HepG2 (cell line): ENCODE data around the gene PURB. TPM values are rescaled to one million over a fixed set of nuclear protein-coding genes. Genes with fewer than 3 reads are reported as not detected.

Experiments used
- HNRNPK ChIP-seq: fragments of 200-400 bp; formaldehyde crosslinking; IDR thresholded peaks from 2 replicates; pipeline ENCODE4 v1.6.1; 2018; ENCODE audit warnings: low read length, low read depth, moderate library complexity, mild to moderate bottlenecking; ENCODE audit not compliant: poor library complexity, severe bottlenecking
- JARID2 ChIP-seq: sonication (generic); formaldehyde crosslinking; IDR thresholded peaks from 2 replicates; pipeline ENCODE4 v1.8.1; 2023; ENCODE audit warnings: missing genetic modification reagents, inconsistent platforms; ENCODE audit not compliant: insufficient replicate concordance
- KDM2A ChIP-seq: sonication (generic); formaldehyde crosslinking; IDR thresholded peaks from 2 replicates; pipeline ENCODE4 v1.4.0; 2020; ENCODE audit warnings: low read depth, missing genetic modification reagents, borderline replicate concordance
- KIAA2018 ChIP-seq: sonication (generic); formaldehyde crosslinking; IDR thresholded peaks from 2 replicates; pipeline ENCODE4 v1.5.0; 2020; ENCODE audit warnings: mild to moderate bottlenecking, missing genetic modification reagents, borderline replicate concordance
- NFKBIZ ChIP-seq: IDR thresholded peaks from 2 replicates; pipeline ENCODE4 v1.6.1; 2018; ENCODE audit warnings: missing genetic modification reagents, missing compliant biosample characterization
- SALL1 ChIP-seq: sonication (generic); formaldehyde crosslinking; IDR thresholded peaks from 2 replicates; pipeline ENCODE4 v1.8.0; 2022; ENCODE audit warnings: mild to moderate bottlenecking, missing genetic modification reagents
- SIN3A ChIP-seq: IDR thresholded peaks from 2 replicates; pipeline ENCODE4 v1.6.1; 2011; ENCODE audit warnings: low read depth, mild to moderate bottlenecking, control low read depth, low read length, borderline replicate concordance
- TEF ChIP-seq: sonication (generic); formaldehyde crosslinking; IDR thresholded peaks from 2 replicates; pipeline ENCODE4 v1.5.0; 2020; ENCODE audit warnings: missing genetic modification reagents
- TMF1 ChIP-seq: sonication (generic); formaldehyde crosslinking; IDR thresholded peaks from 2 replicates; pipeline ENCODE4 v1.8.1; 2022; ENCODE audit warnings: low read depth, missing genetic modification reagents
- ZFP90 ChIP-seq: sonication (generic); formaldehyde crosslinking; IDR thresholded peaks from 2 replicates; pipeline ENCODE4 v1.8.0; 2022; ENCODE audit warnings: missing genetic modification reagents, mild to moderate bottlenecking, inconsistent platforms, borderline replicate concordance
- ZNF335 ChIP-seq: sonication (generic); formaldehyde crosslinking; IDR thresholded peaks from 2 replicates; pipeline ENCODE4 v1.4.0; 2020; ENCODE audit warnings: missing genetic modification reagents
- ZNF546 ChIP-seq: sonication (generic); formaldehyde crosslinking; conservative IDR thresholded peaks from 2 replicates; pipeline ENCODE4 v1.8.1; 2023; ENCODE audit warnings: mild to moderate bottlenecking, missing genetic modification reagents
- polyA plus RNA-seq, 8 experiments: library from polyadenylated mRNA; depleted of rRNA in 3 of 8; stranded (reverse) in 7 of 8; unstranded in 1 of 8; fragments of >200 nt; fragmentation: Illumina TruSeq in 4 of 8; extraction: Trizol in 4 of 8; gene quantifications; 2 replicates each; pipeline versions ENCODE4 v1.2.1 to v1.2.3, GENCODE V29; 2011 to 2016; ENCODE audit warnings: low read depth in 4 of 8, missing spikeins in 1 of 8, mixed read lengths in 1 of 8; ENCODE audit not compliant: insufficient read depth in 1 of 8
- total RNA-seq, 5 experiments: library from RNA; depleted of rRNA; stranded (reverse); fragments of >200 nt; fragmentation: Illumina TruSeq; extraction: Trizol; gene quantifications; 2 replicates each; pipeline ENCODE4 v1.2.3, GENCODE V29; 2016; ENCODE audit warnings: low read depth in 1 of 5
- TF ChIP-seq, protein P1 (sequence below): sonication (generic); formaldehyde crosslinking; IDR thresholded peaks from 2 replicates; pipeline ENCODE4 v1.4.0; 2020; ENCODE audit warnings: missing genetic modification reagents, borderline replicate concordance
- TF ChIP-seq, protein P2 (sequence below): sonication (generic); formaldehyde crosslinking; IDR thresholded peaks from 2 replicates; pipeline ENCODE4 v1.5.0; 2020; ENCODE audit warnings: mild to moderate bottlenecking, missing genetic modification reagents

The PURB gene
- total and polyA plus RNA-seq, 2 of the 13 experiments (the other 11 are each of a cell fraction or from before 2014, with no cell fraction given) = 2.3 to 4.3 TPM

- no peak for TF ChIP-seq KIAA2018 (CRISPR knock-in tag)
- no peak for TF ChIP-seq HNRNPK
- no peak for TF ChIP-seq TMF1 (CRISPR knock-in tag)
- TF ChIP-seq ZNF546 (CRISPR knock-in tag) = peak; percentile 81; the same call in 1 of the 2 replicates
- TF ChIP-seq, protein P1, sequence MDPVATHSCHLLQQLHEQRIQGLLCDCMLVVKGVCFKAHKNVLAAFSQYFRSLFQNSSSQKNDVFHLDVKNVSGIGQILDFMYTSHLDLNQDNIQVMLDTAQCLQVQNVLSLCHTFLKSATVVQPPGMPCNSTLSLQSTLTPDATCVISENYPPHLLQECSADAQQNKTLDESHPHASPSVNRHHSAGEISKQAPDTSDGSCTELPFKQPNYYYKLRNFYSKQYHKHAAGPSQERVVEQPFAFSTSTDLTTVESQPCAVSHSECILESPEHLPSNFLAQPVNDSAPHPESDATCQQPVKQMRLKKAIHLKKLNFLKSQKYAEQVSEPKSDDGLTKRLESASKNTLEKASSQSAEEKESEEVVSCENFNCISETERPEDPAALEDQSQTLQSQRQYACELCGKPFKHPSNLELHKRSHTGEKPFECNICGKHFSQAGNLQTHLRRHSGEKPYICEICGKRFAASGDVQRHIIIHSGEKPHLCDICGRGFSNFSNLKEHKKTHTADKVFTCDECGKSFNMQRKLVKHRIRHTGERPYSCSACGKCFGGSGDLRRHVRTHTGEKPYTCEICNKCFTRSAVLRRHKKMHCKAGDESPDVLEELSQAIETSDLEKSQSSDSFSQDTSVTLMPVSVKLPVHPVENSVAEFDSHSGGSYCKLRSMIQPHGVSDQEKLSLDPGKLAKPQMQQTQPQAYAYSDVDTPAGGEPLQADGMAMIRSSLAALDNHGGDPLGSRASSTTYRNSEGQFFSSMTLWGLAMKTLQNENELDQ (CRISPR knock-in tag) = no peak
- peak; percentile 66 for TF ChIP-seq KDM2A (CRISPR knock-in tag)
- TF ChIP-seq SIN3A = peak; percentile 72; the same call in 1 of the 2 replicates
- TF ChIP-seq ZNF335 (CRISPR knock-in tag) = no peak
- TF ChIP-seq, protein P2, sequence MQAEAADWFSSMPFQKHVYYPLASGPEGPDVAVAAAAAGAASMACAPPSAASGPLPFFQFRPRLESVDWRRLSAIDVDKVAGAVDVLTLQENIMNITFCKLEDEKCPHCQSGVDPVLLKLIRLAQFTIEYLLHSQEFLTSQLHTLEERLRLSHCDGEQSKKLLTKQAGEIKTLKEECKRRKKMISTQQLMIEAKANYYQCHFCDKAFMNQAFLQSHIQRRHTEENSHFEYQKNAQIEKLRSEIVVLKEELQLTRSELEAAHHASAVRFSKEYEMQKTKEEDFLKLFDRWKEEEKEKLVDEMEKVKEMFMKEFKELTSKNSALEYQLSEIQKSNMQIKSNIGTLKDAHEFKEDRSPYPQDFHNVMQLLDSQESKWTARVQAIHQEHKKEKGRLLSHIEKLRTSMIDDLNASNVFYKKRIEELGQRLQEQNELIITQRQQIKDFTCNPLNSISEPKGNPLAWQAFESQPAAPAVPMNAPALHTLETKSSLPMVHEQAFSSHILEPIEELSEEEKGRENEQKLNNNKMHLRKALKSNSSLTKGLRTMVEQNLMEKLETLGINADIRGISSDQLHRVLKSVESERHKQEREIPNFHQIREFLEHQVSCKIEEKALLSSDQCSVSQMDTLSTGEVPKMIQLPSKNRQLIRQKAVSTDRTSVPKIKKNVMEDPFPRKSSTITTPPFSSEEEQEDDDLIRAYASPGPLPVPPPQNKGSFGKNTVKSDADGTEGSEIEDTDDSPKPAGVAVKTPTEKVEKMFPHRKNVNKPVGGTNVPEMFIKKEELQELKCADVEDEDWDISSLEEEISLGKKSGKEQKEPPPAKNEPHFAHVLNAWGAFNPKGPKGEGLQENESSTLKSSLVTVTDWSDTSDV (CRISPR knock-in tag) = no peak
- TF ChIP-seq SALL1 (CRISPR knock-in tag) = peak; percentile 65
- TF ChIP-seq ZFP90 = peak; percentile 84; the same call in 1 of the 2 replicates
- no peak for TF ChIP-seq JARID2 (CRISPR knock-in tag)
- TF ChIP-seq NFKBIZ = 0 out of 2 replicates have a peak, but pooled peaks have one; percentile 51
- no peak for TF ChIP-seq TEF (CRISPR knock-in tag)
These were observed 37.3 kb downstream of the PURB start, which contains the start of gene H2AZ2 (continued) for GRCh38 chr7:44847920-44848634.
